WTC11 (cell line): ENCODE results near the gene C9. TPM values are rescaled to one million over a fixed set of nuclear protein-coding genes. Genes with fewer than 3 reads are reported as not detected.

ENCODE experiments used
- ATAC-seq: fragments of 200-7000 bp; cut with Tn5 transposase; 2 replicates; pipeline ENCODE4 v1.10.0; 2021; ENCODE audit warnings: mild to moderate bottlenecking, moderate library complexity
- CTCF ChIA-PET: fragments of 300-600 bp; sonication (Branson Sonifier 250); formaldehyde crosslinking; loops from one replicate; lab custom pipeline; 2021; ENCODE audit warnings: antibody characterized with exemption; lab: Charles Lee
- POLR2A ChIA-PET: fragments of 350-600 bp; sonication (Branson Sonifier 250); formaldehyde crosslinking; loops from one replicate; lab custom pipeline; 2021; ENCODE audit warnings: antibody characterized with exemption; lab: Charles Lee
- DNase-seq: peaks from one replicate; pipeline ENCODE4 v3.0.0; 2021; ENCODE audit warnings: low spot score
- H3K27ac Mint-ChIP-seq: 2 replicates; pipeline ENCODE4 v1.8.0; 2021; ENCODE audit warnings: mixed read lengths
- H3K27me3 Mint-ChIP-seq: 2 replicates; pipeline ENCODE4 v1.8.0; 2021; ENCODE audit warnings: low read depth, mild to moderate bottlenecking, moderate library complexity, mixed read lengths
- H3K36me3 Mint-ChIP-seq: 2 replicates; pipeline ENCODE4 v1.8.0; 2021; ENCODE audit warnings: mixed read lengths
- H3K4me1 Mint-ChIP-seq: 2 replicates; pipeline ENCODE4 v1.8.0; 2022; ENCODE audit warnings: mixed read lengths
- H3K4me3 Mint-ChIP-seq: 2 replicates; pipeline ENCODE4 v1.8.0; 2021; ENCODE audit warnings: mild to moderate bottlenecking, moderate library complexity, mixed read lengths
- H3K9me3 Mint-ChIP-seq: 2 replicates; pipeline ENCODE4 v1.8.0; 2021; ENCODE audit warnings: mixed read lengths
- AR ChIP-seq: fragments of 250-450 bp; sonication (Bioruptor Pico); IDR thresholded peaks from 2 replicates; pipeline ENCODE4 v1.9.0; 2021; ENCODE audit warnings: mild to moderate bottlenecking
- ARID4B ChIP-seq: sonication (generic); formaldehyde crosslinking; IDR thresholded peaks from 2 replicates; pipeline ENCODE4 v1.8.0; 2023; ENCODE audit warnings: missing genetic modification reagents, mild to moderate bottlenecking, borderline replicate concordance
- ETV6 ChIP-seq: sonication (generic); formaldehyde crosslinking; IDR thresholded peaks from 2 replicates; pipeline ENCODE4 v1.8.1; 2022; ENCODE audit warnings: mild to moderate bottlenecking, missing genetic modification reagents
- JAZF1 ChIP-seq: fragments of 250-450 bp; sonication (Bioruptor Pico); IDR thresholded peaks from 2 replicates; pipeline ENCODE4 v1.9.0; 2021; ENCODE audit warnings: moderate library complexity, mild to moderate bottlenecking, inconsistent platforms
- MAX ChIP-seq: sonication (generic); formaldehyde crosslinking; IDR thresholded peaks from 2 replicates; pipeline ENCODE4 v1.8.0; 2022; ENCODE audit warnings: mild to moderate bottlenecking, missing genetic modification reagents
- OVOL2 ChIP-seq: fragments of 250-450 bp; sonication (Bioruptor Pico); IDR thresholded peaks from 2 replicates; pipeline ENCODE4 v1.9.0; 2021; ENCODE audit warnings: mild to moderate bottlenecking, borderline replicate concordance
- RELA ChIP-seq: sonication (generic); formaldehyde crosslinking; IDR thresholded peaks from 2 replicates; pipeline ENCODE4 v1.8.1; 2022; ENCODE audit warnings: missing genetic modification reagents, mild to moderate bottlenecking, borderline replicate concordance
- RORB ChIP-seq: fragments of 250-450 bp; sonication (Bioruptor Pico); IDR thresholded peaks from 2 replicates; pipeline ENCODE4 v1.9.0; 2021; ENCODE audit warnings: mild to moderate bottlenecking
- TCF7 ChIP-seq: sonication (generic); formaldehyde crosslinking; IDR thresholded peaks from 2 replicates; pipeline ENCODE4 v1.8.0; 2022; ENCODE audit warnings: mild to moderate bottlenecking, low read depth, missing genetic modification reagents, moderate library complexity
- TEAD1 ChIP-seq: sonication (generic); formaldehyde crosslinking; IDR thresholded peaks from 2 replicates; pipeline ENCODE4 v1.8.0; 2022; ENCODE audit warnings: mild to moderate bottlenecking, missing genetic modification reagents
- TEAD4 ChIP-seq: sonication (generic); formaldehyde crosslinking; IDR thresholded peaks from 2 replicates; pipeline ENCODE4 v1.8.0; 2022; ENCODE audit warnings: mild to moderate bottlenecking, missing genetic modification reagents
- TP53 ChIP-seq: sonication (generic); formaldehyde crosslinking; IDR thresholded peaks from 2 replicates; pipeline ENCODE4 v1.8.1; 2023; ENCODE audit warnings: mild to moderate bottlenecking, missing genetic modification reagents
- ZNF232 ChIP-seq: sonication (generic); formaldehyde crosslinking; IDR thresholded peaks from 2 replicates; pipeline ENCODE4 v1.8.0; 2022; ENCODE audit warnings: mild to moderate bottlenecking, missing genetic modification reagents
- ZNF263 ChIP-seq: sonication (generic); formaldehyde crosslinking; IDR thresholded peaks from 2 replicates; pipeline ENCODE4 v1.8.1; 2022; ENCODE audit warnings: low read depth, mild to moderate bottlenecking, moderate library complexity, missing genetic modification reagents
- ZSCAN18 ChIP-seq: fragments of 250-450 bp; sonication (Bioruptor Pico); IDR thresholded peaks from 2 replicates; pipeline ENCODE4 v2.1.2; 2022; ENCODE audit warnings: mild to moderate bottlenecking, moderate library complexity
- total RNA-seq: library from RNA; stranded (reverse); gene quantifications from 3 replicates; pipeline ENCODE4 v1.2.3, GENCODE V29; 2021
- TF ChIP-seq, protein P1 (sequence below): sonication (generic); formaldehyde crosslinking; IDR thresholded peaks from 2 replicates; pipeline ENCODE4 v1.8.1; 2022; ENCODE audit warnings: mild to moderate bottlenecking, missing genetic modification reagents, moderate library complexity, borderline replicate concordance
- TF ChIP-seq, protein P2 (sequence below): sonication (generic); formaldehyde crosslinking; IDR thresholded peaks from 2 replicates; pipeline ENCODE4 v1.8.0; 2023; ENCODE audit warnings: mild to moderate bottlenecking, missing genetic modification reagents
- TF ChIP-seq, protein P3 (sequence below): sonication (generic); formaldehyde crosslinking; IDR thresholded peaks from 2 replicates; pipeline ENCODE4 v1.8.1; 2023; ENCODE audit warnings: mild to moderate bottlenecking, missing genetic modification reagents

Gene C9
- total RNA-seq, 1 experiment from 2014 or later = 0.07 TPM

DNA sequence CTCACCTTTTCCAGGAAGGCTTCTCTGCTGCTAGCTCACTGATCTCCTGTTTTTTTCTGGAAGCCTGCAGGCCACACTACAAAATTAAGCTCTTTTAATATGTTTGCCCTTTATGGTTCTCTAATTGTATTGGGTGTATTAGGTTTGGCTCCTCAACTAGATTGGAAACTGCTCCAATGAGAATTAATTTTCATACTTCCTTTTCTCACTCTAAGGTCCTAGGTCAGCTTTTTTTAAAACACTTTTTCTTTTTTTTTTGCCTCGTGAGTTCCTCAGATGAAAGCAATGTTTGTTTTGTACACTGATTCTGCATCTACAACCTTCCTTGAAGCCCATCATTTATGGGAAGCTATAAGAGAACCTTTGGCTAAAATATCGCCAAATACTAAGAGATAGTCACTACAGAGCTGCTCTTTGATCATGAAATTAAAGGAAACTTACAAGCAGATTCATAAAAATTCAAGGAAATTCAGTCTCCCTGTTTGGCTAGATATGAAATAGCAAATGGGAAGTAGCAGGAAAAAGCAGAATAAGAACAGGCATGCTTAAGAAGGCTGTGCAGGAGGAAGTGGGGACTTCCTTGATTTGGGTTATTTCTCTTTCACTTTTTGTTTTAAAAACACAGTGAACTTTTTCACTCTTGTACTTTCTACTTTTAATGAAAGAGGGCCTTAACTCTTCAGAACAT, 89.8 kb downstream of the C9 start:
- DNase-seq (no peak), ATAC-seq (no peak)
- Mint-ChIP-seq H3K27ac (no peak overlapping the region), H3K27me3 (no peaks in the 10 kb centered on the region), H3K36me3 (no peaks in the 10 kb centered on the region), H3K9me3 (peaks cover 25% of the 10 kb centered on the region), H3K4me3 (no peak overlapping the region), H3K4me1 (no peaks in the 10 kb centered on the region)
- ChIA-PET POLR2A (no interaction called here), CTCF (interaction anchor here (1.1 kb wide), 1 partner anchor 57 kb away, joined by 3 read pairs; no protein-coding TSS in a partner anchor)
- TF ChIP-seq RELA = no peak
- no peak for TF ChIP-seq TCF7 (CRISPR knock-in tag)
- no peak for TF ChIP-seq OVOL2 (CRISPR knock-in tag)
- TF ChIP-seq, protein P1, sequence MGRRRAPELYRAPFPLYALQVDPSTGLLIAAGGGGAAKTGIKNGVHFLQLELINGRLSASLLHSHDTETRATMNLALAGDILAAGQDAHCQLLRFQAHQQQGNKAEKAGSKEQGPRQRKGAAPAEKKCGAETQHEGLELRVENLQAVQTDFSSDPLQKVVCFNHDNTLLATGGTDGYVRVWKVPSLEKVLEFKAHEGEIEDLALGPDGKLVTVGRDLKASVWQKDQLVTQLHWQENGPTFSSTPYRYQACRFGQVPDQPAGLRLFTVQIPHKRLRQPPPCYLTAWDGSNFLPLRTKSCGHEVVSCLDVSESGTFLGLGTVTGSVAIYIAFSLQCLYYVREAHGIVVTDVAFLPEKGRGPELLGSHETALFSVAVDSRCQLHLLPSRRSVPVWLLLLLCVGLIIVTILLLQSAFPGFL = no peak
- TF ChIP-seq TEAD4 = no peak
- no peak for TF ChIP-seq ZSCAN18 (CRISPR knock-in tag)
- no peak for TF ChIP-seq ZNF263
- TF ChIP-seq TEAD1 (CRISPR knock-in tag) = no peak
- TF ChIP-seq, protein P2, sequence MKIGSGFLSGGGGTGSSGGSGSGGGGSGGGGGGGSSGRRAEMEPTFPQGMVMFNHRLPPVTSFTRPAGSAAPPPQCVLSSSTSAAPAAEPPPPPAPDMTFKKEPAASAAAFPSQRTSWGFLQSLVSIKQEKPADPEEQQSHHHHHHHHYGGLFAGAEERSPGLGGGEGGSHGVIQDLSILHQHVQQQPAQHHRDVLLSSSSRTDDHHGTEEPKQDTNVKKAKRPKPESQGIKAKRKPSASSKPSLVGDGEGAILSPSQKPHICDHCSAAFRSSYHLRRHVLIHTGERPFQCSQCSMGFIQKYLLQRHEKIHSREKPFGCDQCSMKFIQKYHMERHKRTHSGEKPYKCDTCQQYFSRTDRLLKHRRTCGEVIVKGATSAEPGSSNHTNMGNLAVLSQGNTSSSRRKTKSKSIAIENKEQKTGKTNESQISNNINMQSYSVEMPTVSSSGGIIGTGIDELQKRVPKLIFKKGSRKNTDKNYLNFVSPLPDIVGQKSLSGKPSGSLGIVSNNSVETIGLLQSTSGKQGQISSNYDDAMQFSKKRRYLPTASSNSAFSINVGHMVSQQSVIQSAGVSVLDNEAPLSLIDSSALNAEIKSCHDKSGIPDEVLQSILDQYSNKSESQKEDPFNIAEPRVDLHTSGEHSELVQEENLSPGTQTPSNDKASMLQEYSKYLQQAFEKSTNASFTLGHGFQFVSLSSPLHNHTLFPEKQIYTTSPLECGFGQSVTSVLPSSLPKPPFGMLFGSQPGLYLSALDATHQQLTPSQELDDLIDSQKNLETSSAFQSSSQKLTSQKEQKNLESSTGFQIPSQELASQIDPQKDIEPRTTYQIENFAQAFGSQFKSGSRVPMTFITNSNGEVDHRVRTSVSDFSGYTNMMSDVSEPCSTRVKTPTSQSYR (CRISPR knock-in tag) = no peak
- no peak for TF ChIP-seq ZNF232 (CRISPR knock-in tag)
- TF ChIP-seq JAZF1 (CRISPR knock-in tag) = no peak
- no peak for TF ChIP-seq ARID4B (CRISPR knock-in tag)
- no peak for TF ChIP-seq AR
- no peak for TF ChIP-seq ETV6 (CRISPR knock-in tag)
- no peak for TF ChIP-seq MAX (CRISPR knock-in tag)
- TF ChIP-seq, protein P3, sequence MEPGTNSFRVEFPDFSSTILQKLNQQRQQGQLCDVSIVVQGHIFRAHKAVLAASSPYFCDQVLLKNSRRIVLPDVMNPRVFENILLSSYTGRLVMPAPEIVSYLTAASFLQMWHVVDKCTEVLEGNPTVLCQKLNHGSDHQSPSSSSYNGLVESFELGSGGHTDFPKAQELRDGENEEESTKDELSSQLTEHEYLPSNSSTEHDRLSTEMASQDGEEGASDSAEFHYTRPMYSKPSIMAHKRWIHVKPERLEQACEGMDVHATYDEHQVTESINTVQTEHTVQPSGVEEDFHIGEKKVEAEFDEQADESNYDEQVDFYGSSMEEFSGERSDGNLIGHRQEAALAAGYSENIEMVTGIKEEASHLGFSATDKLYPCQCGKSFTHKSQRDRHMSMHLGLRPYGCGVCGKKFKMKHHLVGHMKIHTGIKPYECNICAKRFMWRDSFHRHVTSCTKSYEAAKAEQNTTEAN (CRISPR knock-in tag) = no peak
- no peak for TF ChIP-seq TP53 (CRISPR knock-in tag)
- TF ChIP-seq RORB (CRISPR knock-in tag) = no peak
- TF ChIP-seq, all 79 proteins: peak for 0
